Cardiac muscle cell (in vitro differentiated cells and primary cell): ENCODE data around the gene SNAP47. TPM values are rescaled to one million over a fixed set of nuclear protein-coding genes. Genes with fewer than 3 reads are reported as not detected.
"Not testable (repeated sequence)": the region's sequence is repeated elsewhere in the genome, so short reads cannot be mapped to it uniquely, and the experiment has no call there.

Source experiments
- DNase-seq, 2 donors: peaks; one replicate each; pipeline versions ENCODE4 v3.0.0 to v3.0.0-alpha.2; 2010 to 2017; ENCODE audit warnings: low read depth in 1 of 2, low spot score in 1 of 2
- H3K27ac ChIP-seq: fragments of 200-600 bp; sonication (generic); 2 replicates; pipeline ENCODE4 v1.5.1; 2016
- H3K27me3 ChIP-seq: fragments of 200-600 bp; sonication (generic); 2 replicates; pipeline ENCODE4 v1.6.0; 2016; ENCODE audit warnings: control low read depth
- H3K36me3 ChIP-seq: fragments of 200-600 bp; sonication (generic); 2 replicates; pipeline ENCODE4 v1.5.1; 2016; ENCODE audit warnings: control low read depth
- H3K4me1 ChIP-seq: fragments of 200-600 bp; sonication (generic); 2 replicates; pipeline ENCODE4 v1.8.1; 2017; ENCODE audit warnings: low read depth, mild to moderate bottlenecking, mixed run types
- H3K4me3 ChIP-seq: fragments of 200-600 bp; sonication (generic); 2 replicates; pipeline ENCODE4 v1.5.1; 2016; ENCODE audit warnings: mild to moderate bottlenecking
- H3K9me3 ChIP-seq: fragments of 200-600 bp; sonication (generic); 2 replicates; pipeline ENCODE4 v1.5.1; 2017; ENCODE audit warnings: low read depth, mild to moderate bottlenecking, control low read depth
- CTCF ChIP-seq: IDR thresholded peaks from 2 replicates; pipeline ENCODE4 v1.5.1; 2012; ENCODE audit warnings: low read depth, mild to moderate bottlenecking, low read length
- polyA plus RNA-seq: library from polyadenylated mRNA; unstranded; fragments of >200 nt; fragmentation: Nextera tagmentation; extraction: Ambion mirVana; gene quantifications from 2 replicates; pipeline ENCODE4 v1.2.1, GENCODE V29; 2016
- total RNA-seq: library from RNA; depleted of rRNA; stranded (reverse); fragments of >200 nt; gene quantifications from 2 replicates; pipeline ENCODE4 v1.2.3, GENCODE V29; 2016

SNAP47 gene
- total RNA-seq, result 57.4 and 60.7 TPM in 2 replicates
- 43.7 and 59.8 TPM in 2 replicates for polyA plus RNA-seq

- Histone ChIP-seq H3K9me3 (no peaks in the 10 kb centered on the region), H3K36me3 (peaks cover 13% of the 10 kb centered on the region), H3K27ac (peak within 1 kb of the TSS; percentile 84), H3K4me1 (peaks cover 7% of the 10 kb centered on the region), H3K4me3 (peak within 1 kb of the TSS; percentile 64), H3K27me3 (no peaks in the 10 kb centered on the region)
- DNase-seq, result peak; percentile 93 to 95
- TF ChIP-seq CTCF, result no peak
Measured at GRCh38 chr1:227734856-227735538, at the start of gene SNAP47, which contains the start of gene JMJD4. SNAP47 (plus strand) TSS chr1:227735435; CDS start chr1:227747737, 12,302 bp downstream. JMJD4 (minus strand) TSS chr1:227735302; CDS start chr1:227735273, 29 bp downstream.

- Histone ChIP-seq H3K9me3 (no peaks in the 10 kb centered on the region), H3K27ac (no peak overlapping the region), H3K27me3 (no peaks in the 10 kb centered on the region), H3K36me3 (no peaks in the 10 kb centered on the region), H3K4me3 (no peak overlapping the region), H3K4me1 (no peaks in the 10 kb centered on the region)
- TF ChIP-seq CTCF, result no peak
- no peak for DNase-seq
Measured at GRCh38 chr1:227685807-227686206, 49.4 kb upstream of the SNAP47 start.

GRCh38 chr1:227697321-227697864, 37.8 kb upstream of the SNAP47 start:
- DNase-seq, result no peak
- TF ChIP-seq CTCF, result no peak
- Histone ChIP-seq H3K9me3 (no peaks in the 10 kb centered on the region), H3K4me1 (no peaks in the 10 kb centered on the region), H3K27me3 (no peaks in the 10 kb centered on the region), H3K27ac (no peak overlapping the region), H3K4me3 (no peak overlapping the region), H3K36me3 (no peaks in the 10 kb centered on the region)

GRCh38 chr1:227701631-227702030, 33.6 kb upstream of the SNAP47 start:
- H3K36me3 ChIP-seq, H3K9me3 ChIP-seq, H3K27me3 ChIP-seq, H3K4me3 ChIP-seq, DNase-seq, H3K4me1 ChIP-seq, H3K27ac ChIP-seq: not testable (repeated sequence)

GRCh38 chr1:227707846-227708245, 27.4 kb upstream of the SNAP47 start:
- Histone ChIP-seq H3K4me3 (no peak overlapping the region), H3K36me3 (no peaks in the 10 kb centered on the region), H3K27ac (no peak overlapping the region), H3K9me3 (no peaks in the 10 kb centered on the region), H3K27me3 (no peaks in the 10 kb centered on the region), H3K4me1 (no peaks in the 10 kb centered on the region)
- DNase-seq, result no peak
- TF ChIP-seq CTCF, result no peak

GRCh38 chr1:227709451-227709850, 25.8 kb upstream of the SNAP47 start:
- no peak for TF ChIP-seq CTCF
- no peaks in the 10 kb centered on the region for H3K4me1 ChIP-seq
- no peak overlapping the region for H3K4me3 ChIP-seq
- no peaks in the 10 kb centered on the region for H3K27me3 ChIP-seq
- no peak for DNase-seq
- no peak overlapping the region for H3K27ac ChIP-seq
- H3K9me3 ChIP-seq, result no peaks in the 10 kb centered on the region
- no peaks in the 10 kb centered on the region for H3K36me3 ChIP-seq

GRCh38 chr1:227710474-227710873, 24.8 kb upstream of the SNAP47 start:
- not testable (repeated sequence) for H3K4me1 ChIP-seq, H3K27me3 ChIP-seq, H3K27ac ChIP-seq, H3K4me3 ChIP-seq, H3K9me3 ChIP-seq, DNase-seq, H3K36me3 ChIP-seq
